HG03108 (cell line): ENCODE data around the gene TADA2A.
A peak's percentile ranks its signal among the peaks of the same experiment; 100 is the strongest.

Experiments used
- ATAC-seq: cut with Tn5 transposase; IDR thresholded peaks from one replicate; pipeline ENCODE4 v1.9.1; 2021; ENCODE audit warnings: moderate library complexity; ENCODE audit not compliant: unreplicated experiment

TADA2A gene

GRCh38 chr17:37458805-37459204, 52.1 kb downstream of the TADA2A start:
- ATAC-seq = no peak

GRCh38 chr17:37461668-37462067, 55.0 kb downstream of the TADA2A start:
- ATAC-seq = no peak

GRCh38 chr17:37462492-37462891, 55.8 kb downstream of the TADA2A start:
- ATAC-seq = no peak

GRCh38 chr17:37463039-37463438, 56.4 kb downstream of the TADA2A start:
- no peak for ATAC-seq

- ATAC-seq = no peak
These were observed 58.5 kb downstream of the TADA2A start for GRCh38 chr17:37465069-37465616.

- ATAC-seq = no peak
These were observed 59.8 kb downstream of the TADA2A start for GRCh38 chr17:37466471-37466870.

GRCh38 chr17:37470181-37470580, 63.5 kb downstream of the TADA2A start:
- ATAC-seq = no peak

- no peak for ATAC-seq
These were observed 69.2 kb downstream of the TADA2A start for GRCh38 chr17:37475731-37476420.

- ATAC-seq = no peak
These were observed 69.9 kb downstream of the TADA2A start for GRCh38 chr17:37476431-37477120.

- no peak for ATAC-seq
These were observed 71.5 kb downstream of the TADA2A start for GRCh38 chr17:37478187-37478586.

- ATAC-seq = no peak
These were observed 72.3 kb downstream of the TADA2A start for GRCh38 chr17:37479025-37479424.

GRCh38 chr17:37480427-37480826, 73.7 kb downstream of the TADA2A start:
- no peak for ATAC-seq

- ATAC-seq = no peak
These were observed 74.4 kb downstream of the TADA2A start for GRCh38 chr17:37481001-37481665.

- ATAC-seq = no peak
These were observed 76.8 kb downstream of the TADA2A start for GRCh38 chr17:37483311-37484039.

GRCh38 chr17:37485938-37486570, 79.4 kb downstream of the TADA2A start:
- no peak for ATAC-seq

GRCh38 chr17:37488009-37488604, 81.4 kb downstream of the TADA2A start:
- ATAC-seq = no peak

GRCh38 chr17:37488607-37489196, 82.0 kb downstream of the TADA2A start:
- no peak for ATAC-seq

- peak; percentile 49 for ATAC-seq
These were observed 82.7 kb downstream of the TADA2A start, which contains the start of gene DUSP14 for GRCh38 chr17:37489197-37490001. TSS of gene DUSP14 (plus strand) at chr17:37489891. CDS start at chr17:37512273, 22,382 bp downstream.
